Thoracic aorta (tissue), 2 donors: Measurements from ENCODE around the gene DNAJC30. TPM values are rescaled to one million over a fixed set of nuclear protein-coding genes. Genes with fewer than 3 reads are reported as not detected.

ENCODE experiments used
- ATAC-seq: fragments of 150-250 bp; one replicate; pipeline ENCODE4 v1.8.0; 2017; ENCODE audit warnings: low read depth; ENCODE audit not compliant: insufficient number of reproducible peaks, low FRiP score
- DNase-seq: peaks from one replicate; pipeline ENCODE4 v3.0.0-alpha.2; 2020; ENCODE audit warnings: low spot score
- H3K27ac ChIP-seq, 2 donors: fragments of 200-600 bp; sonication (generic); 1 replicate in 1 of 2; 2 replicates in 1 of 2; pipeline ENCODE4 v1.5.1; 2016; ENCODE audit warnings: mild to moderate bottlenecking in 2 of 2, moderate library complexity in 2 of 2
- H3K27me3 ChIP-seq: fragments of 200-600 bp; sonication (generic); replicated peaks from 2 replicates; pipeline ENCODE4 v1.6.0; 2016; ENCODE audit warnings: mild to moderate bottlenecking; ENCODE audit not compliant: insufficient read depth
- H3K36me3 ChIP-seq: fragments of 200-600 bp; sonication (generic); one replicate; pipeline ENCODE4 v1.5.1; 2016
- H3K4me1 ChIP-seq, 2 donors: fragments of 200-600 bp; sonication (generic); 1 replicate in 1 of 2; 2 replicates in 1 of 2; pipeline versions ENCODE4 v1.5.1 to v1.6.0; 2016; ENCODE audit warnings: low read depth in 2 of 2, mild to moderate bottlenecking in 1 of 2; ENCODE audit not compliant: control insufficient read depth in 1 of 2
- H3K4me3 ChIP-seq: fragments of 200-600 bp; sonication (generic); 2 replicates; pipeline ENCODE4 v1.5.1; 2016; ENCODE audit warnings: mild to moderate bottlenecking
- H3K9me3 ChIP-seq: fragments of 200-600 bp; sonication (generic); 2 replicates; pipeline ENCODE4 v1.5.1; 2016
- CTCF ChIP-seq: fragments of 200-600 bp; sonication (generic); IDR thresholded peaks from one replicate; pipeline ENCODE4 v1.5.1; 2019; ENCODE audit warnings: antibody characterized with exemption
- total RNA-seq, 2 donors: library from RNA; depleted of rRNA; stranded (reverse); fragments of >200 nt; gene quantifications; one replicate each; pipeline versions ENCODE4 v1.1.0 to v1.2.3, GENCODE V29; 2016

Gene DNAJC30
- total RNA-seq, 2 donors from 2014 or later = 3.9 to 7.8 TPM

- H3K9me3 ChIP-seq = no peaks in the 10 kb centered on the region
These were observed 11.3 kb downstream of the DNAJC30 start for GRCh38 chr7:73671857-73672445.

GRCh38 chr7:73671322-73671661, 12.0 kb downstream of the DNAJC30 start:
- Histone ChIP-seq H3K4me3 (no peak overlapping the region), H3K9me3 (no peaks in the 10 kb centered on the region), H3K36me3 (no peaks in the 10 kb centered on the region), H3K27ac (no peak overlapping the region), H3K4me1 (peaks cover 12 to 14% of the 10 kb centered on the region in 2 donors), H3K27me3 (no peaks in the 10 kb centered on the region)
- no peak for DNase-seq
- no peak for ATAC-seq
- no peak for TF ChIP-seq CTCF

More at GRCh38 chr7:73671857-73672445, 11.3 kb downstream of the DNAJC30 start:
- DNase-seq = no peak
- TF ChIP-seq CTCF = no peak
- no peak for ATAC-seq
- H3K4me1 ChIP-seq = peaks cover 12 to 14% of the 10 kb centered on the region in 2 donors
- no peaks in the 10 kb centered on the region for H3K36me3 ChIP-seq
- H3K27ac ChIP-seq = no peak overlapping the region
- H3K4me3 ChIP-seq = no peak overlapping the region
- H3K27me3 ChIP-seq = no peaks in the 10 kb centered on the region

GRCh38 chr7:73669858-73670385, 13.3 kb downstream of the DNAJC30 start:
- Histone ChIP-seq H3K9me3 (no peaks in the 10 kb centered on the region), H3K27ac (no peak overlapping the region), H3K27me3 (no peaks in the 10 kb centered on the region), H3K36me3 (no peaks in the 10 kb centered on the region), H3K4me3 (no peak overlapping the region), H3K4me1 (peaks cover 12 to 14% of the 10 kb centered on the region in 2 donors)
- TF ChIP-seq CTCF = no peak
- no peak for DNase-seq
- ATAC-seq = no peak

GRCh38 chr7:73669288-73669701, 14.0 kb downstream of the DNAJC30 start:
- Histone ChIP-seq H3K4me3 (no peak overlapping the region), H3K9me3 (no peaks in the 10 kb centered on the region), H3K4me1 (peaks cover 12 to 14% of the 10 kb centered on the region in 2 donors), H3K36me3 (no peaks in the 10 kb centered on the region), H3K27ac (no peak overlapping the region), H3K27me3 (no peaks in the 10 kb centered on the region)
- no peak for TF ChIP-seq CTCF
- ATAC-seq (no peak), DNase-seq (no peak)

GRCh38 chr7:73668886-73669230, 14.4 kb downstream of the DNAJC30 start:
- no peak for DNase-seq
- no peaks in the 10 kb centered on the region for H3K36me3 ChIP-seq
- no peak overlapping the region for H3K27ac ChIP-seq
- peaks cover 12 to 14% of the 10 kb centered on the region in 2 donors for H3K4me1 ChIP-seq
- no peaks in the 10 kb centered on the region for H3K9me3 ChIP-seq
- peak overlapping the region; percentile 81 for H3K4me3 ChIP-seq
- no peaks in the 10 kb centered on the region for H3K27me3 ChIP-seq
- no peak for ATAC-seq
- TF ChIP-seq CTCF = no peak
